22Rv1 (cell line): ENCODE data around the gene RBM7.

Experiments
- H3K27ac ChIP-seq: fragments of 450-650 bp; 2 replicates; pipeline ENCODE4 v1.5.1; 2017
- ZFX ChIP-seq: fragments of 450-650 bp; IDR thresholded peaks from 2 replicates; pipeline ENCODE4 v1.6.1; 2017; ENCODE audit warnings: antibody characterized with exemption, borderline replicate concordance
- TF ChIP-seq, protein P1 (sequence below): fragments of 450-650 bp; IDR thresholded peaks from 2 replicates; pipeline ENCODE4 v1.5.1; 2017; ENCODE audit warnings: mild to moderate bottlenecking

The RBM7 gene

DNA sequence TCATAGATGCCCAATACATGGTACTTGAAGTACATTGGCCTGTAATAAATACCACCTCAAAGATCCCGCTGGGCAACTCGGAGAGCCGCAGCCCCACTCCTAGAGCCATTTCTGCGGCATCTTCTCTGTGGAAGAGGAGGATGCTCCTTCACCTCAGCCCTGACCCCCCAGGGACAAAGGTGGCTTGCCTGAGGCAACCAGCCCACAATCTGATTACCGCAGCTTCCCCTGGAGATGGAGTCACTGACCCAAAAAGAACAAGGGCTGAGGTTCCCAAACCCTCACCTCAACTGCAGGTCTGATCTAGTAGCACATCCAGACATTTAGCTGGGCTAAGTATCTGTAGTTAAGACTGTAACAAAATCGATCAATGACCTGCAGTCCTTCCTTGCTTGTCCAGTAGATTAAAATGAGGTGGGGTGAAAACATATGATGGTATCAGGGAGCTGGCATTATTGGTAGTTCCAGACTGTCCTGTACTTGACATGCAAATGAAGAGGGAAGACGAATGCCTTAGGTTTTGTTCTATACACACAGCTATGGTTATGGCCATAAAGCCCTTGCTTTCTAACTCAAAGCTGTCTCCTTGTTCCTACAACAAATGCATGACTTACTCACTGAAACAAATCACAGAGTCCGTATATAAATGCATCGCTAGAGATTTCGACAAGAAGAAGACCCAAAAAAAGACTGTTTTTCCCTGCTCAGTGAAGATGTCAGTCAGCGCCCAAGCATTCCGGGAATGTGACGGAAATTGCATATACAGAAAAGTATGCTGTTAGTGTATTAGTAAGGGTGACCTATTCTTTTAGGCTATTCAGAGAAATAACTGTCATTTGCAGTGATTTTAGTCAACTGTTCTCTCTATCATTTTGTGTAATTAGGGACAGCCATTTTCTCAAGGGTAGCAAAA lies 33.9 kb upstream of the RBM7 start:
- TF ChIP-seq, protein P1, sequence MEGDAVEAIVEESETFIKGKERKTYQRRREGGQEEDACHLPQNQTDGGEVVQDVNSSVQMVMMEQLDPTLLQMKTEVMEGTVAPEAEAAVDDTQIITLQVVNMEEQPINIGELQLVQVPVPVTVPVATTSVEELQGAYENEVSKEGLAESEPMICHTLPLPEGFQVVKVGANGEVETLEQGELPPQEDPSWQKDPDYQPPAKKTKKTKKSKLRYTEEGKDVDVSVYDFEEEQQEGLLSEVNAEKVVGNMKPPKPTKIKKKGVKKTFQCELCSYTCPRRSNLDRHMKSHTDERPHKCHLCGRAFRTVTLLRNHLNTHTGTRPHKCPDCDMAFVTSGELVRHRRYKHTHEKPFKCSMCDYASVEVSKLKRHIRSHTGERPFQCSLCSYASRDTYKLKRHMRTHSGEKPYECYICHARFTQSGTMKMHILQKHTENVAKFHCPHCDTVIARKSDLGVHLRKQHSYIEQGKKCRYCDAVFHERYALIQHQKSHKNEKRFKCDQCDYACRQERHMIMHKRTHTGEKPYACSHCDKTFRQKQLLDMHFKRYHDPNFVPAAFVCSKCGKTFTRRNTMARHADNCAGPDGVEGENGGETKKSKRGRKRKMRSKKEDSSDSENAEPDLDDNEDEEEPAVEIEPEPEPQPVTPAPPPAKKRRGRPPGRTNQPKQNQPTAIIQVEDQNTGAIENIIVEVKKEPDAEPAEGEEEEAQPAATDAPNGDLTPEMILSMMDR: no peak
- no peak for TF ChIP-seq ZFX
- no peak overlapping the region for H3K27ac ChIP-seq

DNA sequence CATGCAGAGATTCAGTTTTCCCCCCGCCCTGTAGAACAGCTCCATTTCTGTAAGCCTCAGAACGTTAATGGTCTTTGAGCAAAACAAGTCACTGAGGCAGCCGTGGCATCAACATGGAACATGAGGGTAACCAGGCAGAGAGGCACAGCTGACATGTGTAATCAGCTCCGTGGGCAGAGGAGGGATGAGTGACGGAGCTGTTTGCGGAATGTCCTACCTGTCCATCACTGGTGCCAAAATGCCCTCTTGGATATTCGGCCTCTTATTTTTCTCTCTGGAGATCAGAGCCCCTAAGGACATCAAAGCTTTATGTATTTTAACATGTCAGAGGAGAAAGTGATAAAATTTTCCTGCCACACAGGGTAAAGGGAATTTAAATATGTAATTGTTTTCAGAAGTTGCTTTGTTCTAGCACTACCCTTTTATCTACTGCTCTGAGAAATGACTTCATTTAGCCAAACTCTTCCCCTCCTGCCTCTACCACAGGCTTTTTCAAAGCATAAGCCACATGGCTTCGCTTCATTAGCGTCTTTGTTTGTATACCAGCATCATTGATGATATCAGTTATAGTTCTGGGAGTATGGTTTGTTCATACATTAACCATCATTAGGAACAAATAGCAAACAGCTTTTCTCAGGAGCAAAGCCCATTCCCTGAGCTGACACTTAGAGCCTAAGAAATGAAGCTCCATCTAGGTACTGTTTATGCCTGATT lies 33.1 kb upstream of the RBM7 start:
- H3K27ac ChIP-seq: no peak overlapping the region

GRCh38 chr11:114368918-114369680 lies 31.4 kb upstream of the RBM7 start:
- no peak overlapping the region for H3K27ac ChIP-seq
- TF ChIP-seq ZFX: no peak
- TF ChIP-seq, protein P1: no peak

More for the DNA sequence above, 33.1 kb upstream of the RBM7 start:
- TF ChIP-seq, protein P1: no peak
- TF ChIP-seq ZFX: no peak

DNA sequence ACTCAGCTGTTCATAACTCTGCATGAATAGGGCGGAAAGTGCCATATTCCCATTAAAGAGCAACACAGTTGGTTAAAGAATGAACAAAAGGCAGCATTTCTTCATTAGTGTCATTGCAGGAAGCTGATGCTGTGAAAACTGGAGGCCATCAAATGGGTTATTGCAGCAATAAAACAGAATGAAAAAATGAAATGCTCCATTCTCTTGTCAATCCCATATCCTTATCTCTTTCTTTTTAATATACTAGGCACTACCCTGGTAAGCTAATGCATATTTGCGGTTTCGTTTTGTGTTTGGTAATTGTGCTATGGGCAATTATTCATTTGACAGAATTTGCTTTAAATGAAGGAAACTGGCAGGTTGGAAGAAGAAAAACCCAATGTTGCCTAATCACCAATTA lies 25.4 kb upstream of the RBM7 start:
- TF ChIP-seq ZFX: no peak
- TF ChIP-seq, protein P1: no peak
- no peak overlapping the region for H3K27ac ChIP-seq

- no peak overlapping the region for H3K27ac ChIP-seq
- TF ChIP-seq ZFX: no peak
- TF ChIP-seq, protein P1: no peak
Observed at GRCh38 chr11:114377612-114378267, 22.7 kb upstream of the RBM7 start.

GRCh38 chr11:114379394-114380069 lies 20.9 kb upstream of the RBM7 start:
- TF ChIP-seq ZFX: no peak
- TF ChIP-seq, protein P1: no peak

More at GRCh38 chr11:114379394-114380069, 20.9 kb upstream of the RBM7 start:
- H3K27ac ChIP-seq: no peak overlapping the region
